ENCODE data around the gene KIF1A. TPM values are rescaled to one million over a fixed set of nuclear protein-coding genes. Genes with fewer than 3 reads are reported as not detected.

The KIF1A gene
- total RNA-seq, 4 donors from 2014 or later: 2.9 to 15.9 (median 3.2) TPM

DNA sequence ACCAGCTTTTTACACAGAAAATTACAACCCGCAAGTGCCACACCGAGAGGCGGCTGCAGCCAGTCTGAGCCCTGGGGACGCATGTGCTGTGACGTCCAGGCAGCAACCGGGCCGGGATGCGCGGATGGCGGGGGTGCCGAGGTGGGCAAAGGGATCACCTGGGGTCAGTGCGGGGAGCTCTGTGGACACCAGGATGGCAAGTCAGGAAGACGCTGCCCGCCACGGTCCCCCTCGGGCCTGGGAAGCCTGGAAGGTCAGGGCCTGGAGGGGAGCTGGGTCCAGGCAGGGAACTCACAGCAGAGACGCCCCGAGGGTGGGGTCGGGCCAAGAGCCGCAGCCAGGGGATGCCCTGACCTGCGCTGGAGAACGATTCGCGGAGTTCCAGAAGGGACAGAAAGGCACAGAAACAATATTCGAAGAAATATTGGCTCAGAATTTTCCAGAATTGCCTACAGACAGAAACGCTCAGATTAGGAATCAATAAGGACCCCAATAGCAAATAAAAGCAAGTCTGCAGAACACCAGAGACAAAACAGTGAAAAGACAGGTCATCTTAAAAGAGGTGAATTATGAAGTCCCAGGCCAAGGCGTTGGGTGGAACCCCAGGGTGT, 11.7 kb upstream of the KIF1A start:
- peaks cover 53% of the 10 kb centered on the region for H3K27me3 ChIP-seq
- peak overlapping the region; percentile 18 for H3K4me3 ChIP-seq

DNA sequence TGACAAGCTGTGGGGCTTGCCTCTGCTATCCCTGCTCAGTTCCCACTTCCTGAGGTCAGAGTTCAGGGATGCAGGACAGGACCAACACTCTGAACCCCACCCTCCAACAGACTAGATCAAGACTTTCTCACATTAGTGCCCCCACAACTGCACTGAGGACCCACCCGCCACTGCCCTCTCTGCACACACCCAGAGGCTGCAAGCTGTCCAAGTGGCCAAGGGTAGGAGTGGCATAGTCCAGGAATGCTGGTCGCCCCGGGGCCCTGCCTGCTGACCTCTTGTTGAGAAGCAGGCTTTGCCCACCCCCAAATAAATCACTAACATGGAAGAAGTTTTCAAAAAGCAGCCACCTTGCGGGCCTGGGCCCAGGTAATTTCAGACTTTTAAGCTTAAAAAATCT, 5.5 kb upstream of the KIF1A start:
- no peak for TF ChIP-seq POLR2A (IDR thresholded peaks at IDR 0.05)
- no peak for TF ChIP-seq EP300 (IDR thresholded peaks at IDR 0.05)
- TF ChIP-seq, protein P1, sequence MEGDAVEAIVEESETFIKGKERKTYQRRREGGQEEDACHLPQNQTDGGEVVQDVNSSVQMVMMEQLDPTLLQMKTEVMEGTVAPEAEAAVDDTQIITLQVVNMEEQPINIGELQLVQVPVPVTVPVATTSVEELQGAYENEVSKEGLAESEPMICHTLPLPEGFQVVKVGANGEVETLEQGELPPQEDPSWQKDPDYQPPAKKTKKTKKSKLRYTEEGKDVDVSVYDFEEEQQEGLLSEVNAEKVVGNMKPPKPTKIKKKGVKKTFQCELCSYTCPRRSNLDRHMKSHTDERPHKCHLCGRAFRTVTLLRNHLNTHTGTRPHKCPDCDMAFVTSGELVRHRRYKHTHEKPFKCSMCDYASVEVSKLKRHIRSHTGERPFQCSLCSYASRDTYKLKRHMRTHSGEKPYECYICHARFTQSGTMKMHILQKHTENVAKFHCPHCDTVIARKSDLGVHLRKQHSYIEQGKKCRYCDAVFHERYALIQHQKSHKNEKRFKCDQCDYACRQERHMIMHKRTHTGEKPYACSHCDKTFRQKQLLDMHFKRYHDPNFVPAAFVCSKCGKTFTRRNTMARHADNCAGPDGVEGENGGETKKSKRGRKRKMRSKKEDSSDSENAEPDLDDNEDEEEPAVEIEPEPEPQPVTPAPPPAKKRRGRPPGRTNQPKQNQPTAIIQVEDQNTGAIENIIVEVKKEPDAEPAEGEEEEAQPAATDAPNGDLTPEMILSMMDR (IDR thresholded peaks at IDR 0.05): no peak
- no peak for TF ChIP-seq POLR2AphosphoS5 (IDR thresholded peaks at IDR 0.05)
- Histone ChIP-seq H3K36me3 (no peaks in the 10 kb centered on the region), H3K27me3 (peaks cover 95% of the 10 kb centered on the region), H3K4me1 (peaks cover 8% of the 10 kb centered on the region), H3K9me3 (no peaks in the 10 kb centered on the region), H3K27ac (no peak overlapping the region), H3K4me3 (no peak overlapping the region)
- DNase-seq (ENCODE audit: low spot score in 2 of 2): no peak
- 64% methylated on average over 4 of the region's 4 CpGs for WGBS

More for the DNA sequence above, 11.7 kb upstream of the KIF1A start:
- TF ChIP-seq POLR2A (IDR thresholded peaks at IDR 0.05): no peak
- no peak for TF ChIP-seq EP300 (IDR thresholded peaks at IDR 0.05)
- TF ChIP-seq, protein P1 (IDR thresholded peaks at IDR 0.05): no peak
- TF ChIP-seq POLR2AphosphoS5 (IDR thresholded peaks at IDR 0.05): no peak
- no peaks in the 10 kb centered on the region for H3K9me3 ChIP-seq
- no peak overlapping the region for H3K27ac ChIP-seq
- DNase-seq (ENCODE audit: low spot score in 2 of 2): peak in 1 of 2 donors; percentile 81
- 9% methylated on average over 24 of the region's 27 CpGs for WGBS
- no peaks in the 10 kb centered on the region for H3K36me3 ChIP-seq
- peaks cover 11% of the 10 kb centered on the region for H3K4me1 ChIP-seq

DNA sequence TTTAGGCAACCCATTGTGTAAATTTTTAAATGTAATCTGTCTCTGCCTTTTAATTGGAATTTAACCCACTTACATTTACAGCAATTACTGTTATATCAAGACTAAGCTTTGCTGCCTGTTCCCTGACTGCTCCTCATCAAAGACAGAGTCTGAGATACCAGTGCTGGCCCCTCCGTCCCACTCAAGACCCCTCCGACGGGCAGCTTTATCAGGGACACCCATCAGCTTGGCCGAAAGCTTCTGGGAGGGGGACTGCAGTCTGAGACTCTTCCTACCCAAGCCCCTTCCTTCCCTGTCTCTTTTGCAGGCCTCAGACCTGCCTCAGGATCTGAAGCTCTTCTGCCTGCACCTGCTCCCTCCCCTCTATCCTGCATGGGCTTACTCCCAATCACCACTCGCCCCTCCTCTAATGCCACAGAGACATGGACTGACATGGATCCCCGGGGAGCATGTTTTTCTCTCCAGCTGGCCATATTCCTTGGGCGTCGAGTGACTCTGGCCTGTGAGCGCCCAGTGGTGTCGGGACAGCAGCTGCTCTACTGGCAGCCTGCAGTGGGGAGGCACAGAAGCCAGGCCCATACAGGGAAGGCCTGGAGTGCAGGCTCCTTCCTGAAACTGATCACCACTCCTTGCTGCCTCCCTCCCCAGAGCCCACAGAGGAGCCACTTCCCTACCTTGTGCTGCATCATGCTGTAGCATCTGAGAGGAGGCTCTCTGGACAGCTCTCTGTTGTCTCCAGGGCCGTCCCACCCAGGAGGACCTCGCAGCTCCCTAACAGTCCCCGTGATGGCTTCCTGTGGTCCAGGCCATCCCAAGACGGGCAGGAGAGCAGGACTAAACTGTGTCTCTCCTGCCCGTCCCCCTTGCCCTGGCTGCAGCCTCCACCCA, 3.7 kb upstream of the KIF1A start:
- Histone ChIP-seq H3K27me3 (peaks cover 95% of the 10 kb centered on the region), H3K36me3 (no peaks in the 10 kb centered on the region), H3K4me1 (peaks cover 25% of the 10 kb centered on the region), H3K4me3 (no peak overlapping the region), H3K27ac (no peak overlapping the region), H3K9me3 (no peaks in the 10 kb centered on the region)
- TF ChIP-seq, protein P1 (IDR thresholded peaks at IDR 0.05): no peak
- WGBS: 90% methylated on average over 15 of the region's 15 CpGs
- DNase-seq (ENCODE audit: low spot score in 2 of 2): no peak

DNA sequence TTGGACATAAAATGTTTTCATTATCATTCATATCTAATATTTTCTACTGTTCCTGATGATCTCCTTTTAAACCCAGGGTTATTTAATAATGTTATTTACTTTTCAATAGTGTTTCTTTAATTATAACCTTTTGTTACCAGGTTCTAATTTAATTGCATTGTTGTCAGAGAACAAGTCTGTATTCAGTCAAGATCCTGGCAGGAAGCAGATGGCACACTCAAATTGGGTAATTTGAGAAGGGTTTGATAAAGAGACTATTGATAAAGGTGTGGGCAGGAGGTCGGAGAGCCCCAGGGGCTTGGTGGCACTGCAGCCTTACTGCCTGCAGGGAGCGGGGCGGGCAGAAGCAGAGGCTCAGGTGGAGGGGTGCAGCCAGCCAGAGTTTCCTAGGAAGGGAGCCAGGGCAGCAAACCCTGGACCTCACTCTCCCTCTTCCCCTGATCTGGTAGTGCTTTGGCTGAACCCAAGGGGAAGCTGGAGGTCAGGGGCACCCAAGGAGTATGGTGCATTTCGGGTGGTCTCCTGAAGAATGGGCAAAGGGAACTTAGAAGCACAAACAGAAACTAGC, 2.3 kb upstream of the KIF1A start:
- H3K27me3 ChIP-seq: peaks cover 95% of the 10 kb centered on the region
- no peaks in the 10 kb centered on the region for H3K9me3 ChIP-seq
- TF ChIP-seq EP300 (IDR thresholded peaks at IDR 0.05) (no peak), POLR2A (IDR thresholded peaks at IDR 0.05) (no peak), POLR2AphosphoS5 (IDR thresholded peaks at IDR 0.05) (no peak)
- TF ChIP-seq, protein P1 (IDR thresholded peaks at IDR 0.05): no peak
- 73% methylated on average over 4 of the region's 4 CpGs for WGBS
- no peak overlapping the region for H3K27ac ChIP-seq
- no peaks in the 10 kb centered on the region for H3K36me3 ChIP-seq
- peaks cover 27% of the 10 kb centered on the region for H3K4me1 ChIP-seq
- no peak for DNase-seq (ENCODE audit: low spot score in 2 of 2)
- H3K4me3 ChIP-seq: no peak overlapping the region

DNA sequence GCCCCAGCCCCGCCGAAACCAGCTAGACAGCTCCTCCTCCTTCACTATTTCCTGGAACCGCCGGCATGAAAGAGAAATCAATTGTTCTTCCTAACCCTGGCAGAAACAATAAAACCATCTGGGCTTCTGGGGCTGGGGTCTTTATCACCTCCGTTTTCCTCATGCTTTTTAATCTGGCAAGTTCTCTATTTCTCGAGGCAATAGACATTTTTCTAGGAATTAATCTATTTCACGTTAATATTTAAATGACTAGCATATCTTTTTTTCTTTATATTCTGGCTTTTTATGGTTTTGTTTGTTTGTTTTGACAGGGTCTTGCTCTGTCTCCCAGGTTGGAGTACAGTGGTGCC, 1.4 kb upstream of the KIF1A start:
- no peaks in the 10 kb centered on the region for H3K36me3 ChIP-seq
- H3K9me3 ChIP-seq: no peaks in the 10 kb centered on the region
- H3K4me1 ChIP-seq: peaks cover 27% of the 10 kb centered on the region
- TF ChIP-seq EP300 (IDR thresholded peaks at IDR 0.05) (no peak), POLR2AphosphoS5 (IDR thresholded peaks at IDR 0.05) (no peak), POLR2A (IDR thresholded peaks at IDR 0.05) (no peak)
- TF ChIP-seq, protein P1 (IDR thresholded peaks at IDR 0.05): no peak
- peaks cover 91% of the 10 kb centered on the region for H3K27me3 ChIP-seq
- H3K4me3 ChIP-seq: no peak overlapping the region
- no peak overlapping the region for H3K27ac ChIP-seq
- DNase-seq (ENCODE audit: low spot score in 2 of 2): no peak
- 26% methylated on average over 6 of the region's 7 CpGs for WGBS

Data from suprapubic skin (tissue), 4 donors.